Karpas-422 (cell line): Measurements from ENCODE around the gene LONRF2. TPM values are rescaled to one million over a fixed set of nuclear protein-coding genes. Genes with fewer than 3 reads are reported as not detected.
A peak's percentile ranks its signal among the peaks of the same experiment; 100 is the strongest.

ENCODE experiments used
- DNase-seq: peaks from one replicate; pipeline ENCODE4 v3.0.0-alpha.2; 2015
- H2AFZ ChIP-seq: fragments of 200-600 bp; sonication (generic); 2 replicates; pipeline ENCODE4 v1.6.1; 2014; ENCODE audit warnings: antibody characterized with exemption, low read length, mixed read lengths
- H3K27ac ChIP-seq: fragments of 200-600 bp; sonication (generic); 2 replicates; pipeline ENCODE4 v1.5.1; 2014; ENCODE audit warnings: mild to moderate bottlenecking, low read length, moderate library complexity
- H3K27me3 ChIP-seq: fragments of 200-600 bp; sonication (generic); 2 replicates; pipeline ENCODE4 v1.6.1; 2014; ENCODE audit warnings: low read length, mixed read lengths
- H3K36me3 ChIP-seq: fragments of 200-600 bp; sonication (generic); 2 replicates; pipeline ENCODE4 v1.6.1; 2014; ENCODE audit warnings: low read length, mixed read lengths; ENCODE audit not compliant: insufficient read depth
- H3K4me1 ChIP-seq: fragments of 200-600 bp; sonication (generic); 2 replicates; pipeline ENCODE4 v1.6.1; 2014; ENCODE audit warnings: mild to moderate bottlenecking, low read length, mixed read lengths
- H3K4me2 ChIP-seq: fragments of 200-600 bp; sonication (generic); 2 replicates; pipeline ENCODE4 v1.6.1; 2014; ENCODE audit warnings: low read length, low read depth, mild to moderate bottlenecking; ENCODE audit not compliant: poor library complexity, severe bottlenecking
- H3K4me3 ChIP-seq: fragments of 200-600 bp; sonication (generic); 2 replicates; pipeline ENCODE4 v1.5.1; 2014; ENCODE audit warnings: mild to moderate bottlenecking, antibody characterized with exemption, low read length, mixed read lengths
- H3K79me2 ChIP-seq: fragments of 200-600 bp; sonication (generic); 2 replicates; pipeline ENCODE4 v1.6.1; 2014; ENCODE audit warnings: mild to moderate bottlenecking, low read length, mixed read lengths
- H3K9ac ChIP-seq: fragments of 200-600 bp; sonication (generic); 2 replicates; pipeline ENCODE4 v1.6.0; 2014; ENCODE audit warnings: low read length
- H3K9me2 ChIP-seq: fragments of 200-600 bp; sonication (generic), shearing (Covaris generic); replicated peaks from 2 replicates; pipeline ENCODE4 v1.6.0; 2014; ENCODE audit warnings: mild to moderate bottlenecking, low read length, moderate library complexity; ENCODE audit not compliant: insufficient read depth
- H3K9me3 ChIP-seq: fragments of 300-700, 200-600 bp; sonication (generic); 2 replicates; pipeline ENCODE4 v1.6.1; 2014; ENCODE audit warnings: low read length, mixed read lengths
- H4K20me1 ChIP-seq: fragments of 200-600 bp; sonication (generic); 2 replicates; pipeline ENCODE4 v1.6.1; 2014; ENCODE audit warnings: mild to moderate bottlenecking, antibody characterized with exemption, low read length, low read depth; ENCODE audit not compliant: insufficient read depth
- total RNA-seq: library from RNA; depleted of rRNA; stranded (reverse); fragments of >200 nt; shearing (Covaris generic); gene quantifications from 2 replicates; pipeline ENCODE4 v1.2.3, GENCODE V29; 2014; ENCODE audit warnings: low replicate concordance

The LONRF2 gene
- total RNA-seq, 1 experiment from 2014 or later: not detected

- H3K27me3 ChIP-seq: no peaks in the 10 kb centered on the region
- no peak for DNase-seq
- H3K9me3 ChIP-seq: no peaks in the 10 kb centered on the region
- no peak overlapping the region for H2AFZ ChIP-seq
- no peaks in the 10 kb centered on the region for H3K9me2 ChIP-seq
- peaks cover 5% of the 10 kb centered on the region for H3K4me1 ChIP-seq
- H3K27ac ChIP-seq: no peak overlapping the region
- no peak overlapping the region for H3K4me2 ChIP-seq
- no peaks in the 10 kb centered on the region for H3K36me3 ChIP-seq
- H4K20me1 ChIP-seq: no peaks in the 10 kb centered on the region
- no peaks in the 10 kb centered on the region for H3K79me2 ChIP-seq
- H3K9ac ChIP-seq: no peak overlapping the region
- no peak overlapping the region for H3K4me3 ChIP-seq
These were observed 45.6 kb downstream of the LONRF2 start for GRCh38 chr2:100276716-100277115.

GRCh38 chr2:100275200-100275589 is 47.1 kb downstream of the LONRF2 start:
- no peaks in the 10 kb centered on the region for H3K36me3 ChIP-seq
- H3K9me2 ChIP-seq: no peaks in the 10 kb centered on the region
- no peak overlapping the region for H3K9ac ChIP-seq

GRCh38 chr2:100274566-100275199 is 47.6 kb downstream of the LONRF2 start:
- Histone ChIP-seq H2AFZ (no peak overlapping the region), H3K4me2 (no peak overlapping the region), H3K9ac (no peak overlapping the region), H3K27ac (no peak overlapping the region), H3K4me3 (no peak overlapping the region), H3K36me3 (no peaks in the 10 kb centered on the region), H3K27me3 (no peaks in the 10 kb centered on the region), H4K20me1 (no peaks in the 10 kb centered on the region), H3K9me3 (no peaks in the 10 kb centered on the region), H3K4me1 (peaks cover 5% of the 10 kb centered on the region), H3K9me2 (no peaks in the 10 kb centered on the region), H3K79me2 (no peaks in the 10 kb centered on the region)
- DNase-seq: no peak

More at GRCh38 chr2:100275200-100275589, 47.1 kb downstream of the LONRF2 start:
- no peaks in the 10 kb centered on the region for H3K27me3 ChIP-seq
- no peak overlapping the region for H3K4me2 ChIP-seq
- no peak for DNase-seq
- H4K20me1 ChIP-seq: no peaks in the 10 kb centered on the region
- no peak overlapping the region for H2AFZ ChIP-seq
- H3K27ac ChIP-seq: no peak overlapping the region
- H3K9me3 ChIP-seq: no peaks in the 10 kb centered on the region
- H3K79me2 ChIP-seq: no peaks in the 10 kb centered on the region
- no peak overlapping the region for H3K4me3 ChIP-seq
- peaks cover 5% of the 10 kb centered on the region for H3K4me1 ChIP-seq

- Histone ChIP-seq H3K79me2 (no peaks in the 10 kb centered on the region), H2AFZ (no peak overlapping the region), H3K9me2 (no peaks in the 10 kb centered on the region), H3K9me3 (no peaks in the 10 kb centered on the region), H3K9ac (no peak overlapping the region), H3K4me3 (no peak overlapping the region), H3K36me3 (no peaks in the 10 kb centered on the region), H3K4me2 (no peak overlapping the region), H4K20me1 (no peaks in the 10 kb centered on the region), H3K27me3 (no peaks in the 10 kb centered on the region), H3K27ac (no peak overlapping the region), H3K4me1 (peaks cover 5% of the 10 kb centered on the region)
- peak; percentile 65 for DNase-seq
These were observed 48.2 kb downstream of the LONRF2 start for GRCh38 chr2:100274076-100274475.

GRCh38 chr2:100273387-100273786 is 48.9 kb downstream of the LONRF2 start:
- Histone ChIP-seq H3K9ac (no peak overlapping the region), H4K20me1 (no peaks in the 10 kb centered on the region), H2AFZ (no peak overlapping the region), H3K36me3 (no peaks in the 10 kb centered on the region), H3K4me1 (peaks cover 5% of the 10 kb centered on the region), H3K9me2 (no peaks in the 10 kb centered on the region), H3K9me3 (no peaks in the 10 kb centered on the region), H3K4me2 (no peak overlapping the region), H3K27me3 (no peaks in the 10 kb centered on the region), H3K27ac (no peak overlapping the region), H3K4me3 (no peak overlapping the region), H3K79me2 (no peaks in the 10 kb centered on the region)
- no peak for DNase-seq

GRCh38 chr2:100272841-100273329 is 49.4 kb downstream of the LONRF2 start:
- no peaks in the 10 kb centered on the region for H3K9me2 ChIP-seq
- DNase-seq: no peak
- H4K20me1 ChIP-seq: no peaks in the 10 kb centered on the region
- H3K4me3 ChIP-seq: no peak overlapping the region
- H3K27me3 ChIP-seq: no peaks in the 10 kb centered on the region
- H3K79me2 ChIP-seq: no peaks in the 10 kb centered on the region
- peaks cover 5% of the 10 kb centered on the region for H3K4me1 ChIP-seq
- no peak overlapping the region for H3K27ac ChIP-seq
- H3K9ac ChIP-seq: no peak overlapping the region
- no peak overlapping the region for H2AFZ ChIP-seq
- no peaks in the 10 kb centered on the region for H3K36me3 ChIP-seq
- H3K9me3 ChIP-seq: no peaks in the 10 kb centered on the region
- no peak overlapping the region for H3K4me2 ChIP-seq

- no peak overlapping the region for H3K27ac ChIP-seq
- no peak overlapping the region for H3K9ac ChIP-seq
- H3K79me2 ChIP-seq: no peaks in the 10 kb centered on the region
- H3K4me3 ChIP-seq: no peak overlapping the region
- no peak overlapping the region for H3K4me2 ChIP-seq
- peaks cover 5% of the 10 kb centered on the region for H3K4me1 ChIP-seq
- H2AFZ ChIP-seq: no peak overlapping the region
- H3K36me3 ChIP-seq: no peaks in the 10 kb centered on the region
- H4K20me1 ChIP-seq: no peaks in the 10 kb centered on the region
- DNase-seq: no peak
- no peaks in the 10 kb centered on the region for H3K9me2 ChIP-seq
- no peaks in the 10 kb centered on the region for H3K27me3 ChIP-seq
- H3K9me3 ChIP-seq: no peaks in the 10 kb centered on the region
These were observed 51.1 kb downstream of the LONRF2 start for GRCh38 chr2:100271210-100271609.

- Histone ChIP-seq H3K9ac (no peak overlapping the region), H3K4me1 (peaks cover 5% of the 10 kb centered on the region), H3K27me3 (no peaks in the 10 kb centered on the region), H2AFZ (no peak overlapping the region), H3K36me3 (no peaks in the 10 kb centered on the region), H3K9me3 (no peaks in the 10 kb centered on the region), H3K4me3 (no peak overlapping the region), H3K79me2 (no peaks in the 10 kb centered on the region), H4K20me1 (no peaks in the 10 kb centered on the region), H3K27ac (no peak overlapping the region), H3K9me2 (no peaks in the 10 kb centered on the region), H3K4me2 (no peak overlapping the region)
- no peak for DNase-seq
These were observed 51.7 kb downstream of the LONRF2 start for GRCh38 chr2:100270381-100271146.
